K562 (cell line): ENCODE data around the gene CLEC19A. TPM values are rescaled to one million over a fixed set of nuclear protein-coding genes. Genes with fewer than 3 reads are reported as not detected.

Source experiments
- BACH1 ChIP-seq: fragments of 200-800 bp; sonication (Bioruptor generic); IDR thresholded peaks from 2 replicates; pipeline ENCODE4 v1.6.1; 2016; ENCODE audit warnings: missing genetic modification characterization, missing compliant biosample characterization
- EHMT2 ChIP-seq: fragments of 450-650 bp; IDR thresholded peaks from 2 replicates; pipeline ENCODE4 v1.6.1; 2018; ENCODE audit warnings: antibody characterized with exemption
- HES1 ChIP-seq: fragments of 450-650 bp; IDR thresholded peaks from 2 replicates; pipeline ENCODE4 v1.6.1; 2016; ENCODE audit warnings: low read depth, mild to moderate bottlenecking, moderate library complexity
- HOXB6 ChIP-seq: fragments of 250-450 bp; sonication (Bioruptor Pico); IDR thresholded peaks from 2 replicates; pipeline ENCODE4 v1.5.1; 2022; ENCODE audit warnings: mild to moderate bottlenecking, borderline replicate concordance
- JUNB ChIP-seq: fragments of 450-650 bp; formaldehyde crosslinking; conservative IDR thresholded peaks from 2 replicates; pipeline ENCODE4 v1.4.0; 2020; ENCODE audit warnings: mild to moderate bottlenecking
- MYNN ChIP-seq, 2 experiments: sonication (generic); formaldehyde crosslinking in 1 of 2; IDR thresholded peaks; 2 replicates each; pipeline versions ENCODE4 v1.5.0 to v1.6.1; 2016 to 2020; ENCODE audit warnings: antibody characterized with exemption in 1 of 2, missing genetic modification reagents in 1 of 2
- NFE2 ChIP-seq: IDR thresholded peaks from 2 replicates; pipeline ENCODE4 v1.6.1; 2014; ENCODE audit warnings: antibody characterized with exemption, low read depth
- NFE2L1 ChIP-seq: fragments of 450-650 bp; IDR thresholded peaks from 2 replicates; pipeline ENCODE4 v1.6.1; 2016; ENCODE audit warnings: missing genetic modification characterization, low read depth, mild to moderate bottlenecking, missing compliant biosample characterization, moderate library complexity, borderline replicate concordance
- POLR2B ChIP-seq: fragments of 450-650 bp; IDR thresholded peaks from 2 replicates; pipeline ENCODE4 v1.6.1; 2018; ENCODE audit warnings: low read depth; ENCODE audit not compliant: partially characterized antibody
- RBM17 ChIP-seq: fragments of 200-400 bp; formaldehyde crosslinking; IDR thresholded peaks from 2 replicates; pipeline ENCODE4 v1.6.1; 2017; ENCODE audit warnings: low read depth, mild to moderate bottlenecking, low read length, borderline replicate concordance
- THRB ChIP-seq: fragments of 450-650 bp; formaldehyde crosslinking; conservative IDR thresholded peaks from 2 replicates; pipeline ENCODE4 v1.4.0; 2022; ENCODE audit warnings: mild to moderate bottlenecking, missing genetic modification characterization
- U2AF1 ChIP-seq: fragments of 200-400 bp; formaldehyde crosslinking; optimal IDR thresholded peaks from 2 replicates; pipeline ENCODE3; 2017; ENCODE audit warnings: mild to moderate bottlenecking, low read depth, low read length, moderate library complexity
- ZKSCAN1 ChIP-seq: fragments of 150-350 bp; IDR thresholded peaks from 2 replicates; pipeline ENCODE4 v1.6.1; 2016; ENCODE audit warnings: low read depth, low read length
- ZNF134 ChIP-seq: fragments of 250-450 bp; sonication (Bioruptor Pico); conservative IDR thresholded peaks from 2 replicates; pipeline ENCODE4 v1.4.0; 2020
- polyA plus RNA-seq, 8 experiments: library from polyadenylated mRNA; depleted of rRNA in 4 of 8; stranded (reverse) in 5 of 8; unstranded in 3 of 8; fragments of >200 nt; fragmentation: Nextera tagmentation in 2 of 8; fragmentation: Illumina TruSeq in 1 of 8; extraction: Ambion mirVana in 2 of 8; extraction: Trizol in 1 of 8; gene quantifications; 2 replicates each; pipeline versions ENCODE4 v1.2.1 to v1.2.3, GENCODE V29; 2011 to 2014; ENCODE audit warnings: inconsistent platforms in 1 of 8, missing spikeins in 1 of 8
- total RNA-seq, 7 experiments: library from RNA; depleted of rRNA in 6 of 7; stranded (reverse); fragments of >200 nt in 6 of 7; fragmentation: Illumina TruSeq in 2 of 7; extraction: Trizol in 2 of 7; gene quantifications; 2 replicates each; pipeline versions ENCODE4 v1.2.1 to v1.2.3, GENCODE V29; 2011 to 2021; ENCODE audit warnings: low replicate concordance in 1 of 7

The CLEC19A gene
- total and polyA plus RNA-seq, 9 of the 15 experiments (the other 6 are each of a cell fraction or from before 2014, with no cell fraction given), result not detected

- TF ChIP-seq MYNN (IDR thresholded peaks at IDR 0.05) (no peak), MYNN (CRISPR knock-in tag; IDR thresholded peaks at IDR 0.05) (no peak), U2AF1 (no peak), THRB (CRISPR knock-in tag) (no peak), EHMT2 (no peak), RBM17 (no peak), NFE2 (peak; percentile 47), ZNF134 (CRISPR knock-in tag) (no peak), HES1 (no peak), HOXB6 (no peak), JUNB (CRISPR knock-in tag) (no peak), BACH1 (tag) (peak; percentile 58; the same call in 1 of the 2 replicates), NFE2L1 (tag) (peak; percentile 62; the same call in 1 of the 2 replicates), POLR2B (no peak), ZKSCAN1 (no peak)
Observed at GRCh38 chr16:19264123-19264673, 21.3 kb upstream of the CLEC19A start (continued).
